OCI-LY3 (cell line): ENCODE data around the gene ARSK.

Experiments used
- EZH2phosphoT487 ChIP-seq: fragments of 200-600 bp; shearing (Covaris generic); IDR thresholded peaks from 2 replicates; pipeline ENCODE4 v1.6.1; 2018; ENCODE audit warnings: antibody characterized with exemption, mixed run types, low read depth
- TF ChIP-seq, protein P1 (sequence below): fragments of 200-600, 300-600 bp; sonication (generic); IDR thresholded peaks from 2 replicates; pipeline ENCODE4 v1.5.1; 2014; ENCODE audit warnings: antibody characterized with exemption, low read length, low read depth

DNA sequence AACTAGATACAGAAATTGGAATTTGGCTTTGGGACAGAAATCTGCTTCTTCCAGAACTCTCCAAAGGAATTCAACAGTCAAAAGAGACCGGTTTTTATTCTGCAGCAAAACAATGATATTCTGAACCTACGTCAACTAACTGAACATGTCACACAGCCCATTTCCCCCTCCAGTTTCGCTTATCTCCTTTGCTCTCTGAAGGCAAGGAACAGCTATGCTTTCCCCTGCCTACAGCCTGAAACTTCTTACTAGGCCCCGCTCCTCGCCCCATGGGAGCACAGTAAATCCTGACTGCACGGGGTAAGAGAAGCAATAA is 612 bp upstream of the ARSK start:
- TF ChIP-seq, protein P1, sequence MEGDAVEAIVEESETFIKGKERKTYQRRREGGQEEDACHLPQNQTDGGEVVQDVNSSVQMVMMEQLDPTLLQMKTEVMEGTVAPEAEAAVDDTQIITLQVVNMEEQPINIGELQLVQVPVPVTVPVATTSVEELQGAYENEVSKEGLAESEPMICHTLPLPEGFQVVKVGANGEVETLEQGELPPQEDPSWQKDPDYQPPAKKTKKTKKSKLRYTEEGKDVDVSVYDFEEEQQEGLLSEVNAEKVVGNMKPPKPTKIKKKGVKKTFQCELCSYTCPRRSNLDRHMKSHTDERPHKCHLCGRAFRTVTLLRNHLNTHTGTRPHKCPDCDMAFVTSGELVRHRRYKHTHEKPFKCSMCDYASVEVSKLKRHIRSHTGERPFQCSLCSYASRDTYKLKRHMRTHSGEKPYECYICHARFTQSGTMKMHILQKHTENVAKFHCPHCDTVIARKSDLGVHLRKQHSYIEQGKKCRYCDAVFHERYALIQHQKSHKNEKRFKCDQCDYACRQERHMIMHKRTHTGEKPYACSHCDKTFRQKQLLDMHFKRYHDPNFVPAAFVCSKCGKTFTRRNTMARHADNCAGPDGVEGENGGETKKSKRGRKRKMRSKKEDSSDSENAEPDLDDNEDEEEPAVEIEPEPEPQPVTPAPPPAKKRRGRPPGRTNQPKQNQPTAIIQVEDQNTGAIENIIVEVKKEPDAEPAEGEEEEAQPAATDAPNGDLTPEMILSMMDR: no peak
- no peak for TF ChIP-seq EZH2phosphoT487
